Liver (tissue), 9 donors: ENCODE measurements around the gene BTBD9. TPM values are rescaled to one million over a fixed set of nuclear protein-coding genes. Genes with fewer than 3 reads are reported as not detected.
"Not testable (repeated sequence)": the region's sequence is repeated elsewhere in the genome, so short reads cannot be mapped to it uniquely, and the experiment has no call there.

ENCODE experiments used
- DNase-seq: peaks from one replicate; pipeline ENCODE4 v3.0.0-alpha.2; 2017; ENCODE audit warnings: low spot score
- H3K27ac ChIP-seq, 2 donors: one replicate each; pipeline ENCODE4 v1.7.0; 2013; ENCODE audit warnings: inconsistent platforms in 2 of 2, low read length in 2 of 2, control low read depth in 1 of 2, low read depth in 1 of 2, mild to moderate bottlenecking in 1 of 2
- H3K27me3 ChIP-seq, 4 donors: one replicate each; pipeline versions ENCODE4 v1.6.1 to v1.7.0; 2013; ENCODE audit warnings: low read length in 3 of 4, inconsistent platforms in 1 of 4, mild to moderate bottlenecking in 1 of 4, moderate library complexity in 1 of 4; ENCODE audit not compliant: control insufficient read depth in 4 of 4, insufficient read depth in 4 of 4
- H3K36me3 ChIP-seq, 4 donors: one replicate each; pipeline versions ENCODE4 v1.6.1 to v1.7.0; 2013; ENCODE audit warnings: low read length in 3 of 4, mild to moderate bottlenecking in 3 of 4, low read depth in 1 of 4, moderate library complexity in 1 of 4; ENCODE audit not compliant: control insufficient read depth in 4 of 4, insufficient read depth in 3 of 4
- H3K4me1 ChIP-seq, 4 donors: one replicate each; pipeline versions ENCODE4 v1.6.1 to v1.7.0; 2013; ENCODE audit warnings: low read length in 3 of 4, mild to moderate bottlenecking in 3 of 4, moderate library complexity in 1 of 4; ENCODE audit not compliant: control insufficient read depth in 4 of 4, insufficient read depth in 4 of 4
- H3K4me3 ChIP-seq, 3 donors: one replicate each; pipeline versions ENCODE4 v1.6.1 to v1.7.0; 2013; ENCODE audit warnings: low read length in 3 of 3, control low read depth in 1 of 3, low read depth in 1 of 3, mild to moderate bottlenecking in 1 of 3
- H3K9ac ChIP-seq, 2 donors: one replicate each; pipeline ENCODE4 v1.7.0; 2013; ENCODE audit warnings: low read length in 2 of 2, mild to moderate bottlenecking in 2 of 2, moderate library complexity in 2 of 2, control low read depth in 1 of 2, low read depth in 1 of 2
- H3K9me3 ChIP-seq, 4 donors: one replicate each; pipeline versions ENCODE4 v1.6.1 to v1.7.0; 2013; ENCODE audit warnings: low read length in 3 of 4; ENCODE audit not compliant: control insufficient read depth in 4 of 4
- FOXA1 ChIP-seq: IDR thresholded peaks from 2 replicates; pipeline ENCODE4 v1.6.1; 2016; ENCODE audit warnings: antibody characterized with exemption
- FOXA2 ChIP-seq: IDR thresholded peaks from 2 replicates; pipeline ENCODE4 v1.6.1; 2016; ENCODE audit warnings: antibody characterized with exemption
- GABPA ChIP-seq, 2 donors: IDR thresholded peaks in 1 of 2; conservative IDR thresholded peaks in 1 of 2; 2 replicates each; pipeline ENCODE4 v1.6.1; 2016; ENCODE audit warnings: antibody characterized with exemption in 2 of 2, mild to moderate bottlenecking in 1 of 2, moderate library complexity in 1 of 2
- HNF4A ChIP-seq, 2 donors: conservative IDR thresholded peaks; 2 replicates each; pipeline ENCODE4 v1.6.1; 2016; ENCODE audit warnings: antibody characterized with exemption in 2 of 2, mild to moderate bottlenecking in 2 of 2
- HNF4G ChIP-seq: IDR thresholded peaks from 2 replicates; pipeline ENCODE4 v1.6.1; 2016; ENCODE audit warnings: antibody characterized with exemption
- MAX ChIP-seq: IDR thresholded peaks from 2 replicates; pipeline ENCODE4 v1.6.1; 2016; ENCODE audit warnings: antibody characterized with exemption
- RAD21 ChIP-seq, 2 donors: IDR thresholded peaks; 2 replicates each; pipeline ENCODE4 v1.6.1; 2016; ENCODE audit warnings: antibody characterized with exemption in 2 of 2, mild to moderate bottlenecking in 2 of 2
- REST ChIP-seq: IDR thresholded peaks from 2 replicates; pipeline ENCODE4 v1.6.1; 2016; ENCODE audit warnings: antibody characterized with exemption, mild to moderate bottlenecking
- RXRA ChIP-seq, 2 donors: IDR thresholded peaks; 2 replicates each; pipeline ENCODE4 v1.6.1; 2017 to 2018; ENCODE audit warnings: antibody characterized with exemption in 2 of 2, mild to moderate bottlenecking in 1 of 2
- SP1 ChIP-seq: IDR thresholded peaks from 2 replicates; pipeline ENCODE4 v1.6.1; 2018; ENCODE audit warnings: antibody characterized with exemption, mild to moderate bottlenecking
- YY1 ChIP-seq: IDR thresholded peaks from 2 replicates; pipeline ENCODE4 v1.6.1; 2016; ENCODE audit warnings: antibody characterized with exemption, mild to moderate bottlenecking
- WGBS: extraction: QIAGEN DNeasy Blood & Tissue Kit; methylation state at CpG from one replicate; pipeline ENCODE4 v1.1.7; 2013; 5-methylcytosine and 5-hydroxymethylcytosine counted together
- polyA plus RNA-seq, 2 donors: library from polyadenylated mRNA; stranded (reverse) in 1 of 2; unstranded in 1 of 2; fragments of 200-250 nt in 1 of 2; fragments of >200 nt in 1 of 2; fragmentation: Nextera tagmentation in 1 of 2; extraction: Ambion mirVana in 1 of 2; gene quantifications; one replicate each; pipeline versions ENCODE4 v1.2.1 to v1.2.3, GENCODE V29; 2013 to 2015
- total RNA-seq, 2 donors: library from RNA; depleted of rRNA; stranded (reverse); fragments of >200 nt; gene quantifications; one replicate each; pipeline ENCODE4 v1.2.3, GENCODE V29; 2014
- donor health status: healthy.
- donor health status: healthy.
- donor health status: healthy.
- donor health status: healthy.
- donor health status: healthy.

Gene BTBD9
- total and polyA plus RNA-seq, 4 donors, result 2.0 to 12.4 (median 5.7) TPM

- no peak for DNase-seq
- Histone ChIP-seq H3K4me3 (no peak overlapping the region), H3K27ac (no peak overlapping the region), H3K27me3 (no peaks in the 10 kb centered on the region), H3K4me1 (no peaks in the 10 kb centered on the region), H3K9me3 (no peaks in the 10 kb centered on the region), H3K36me3 (peaks cover 2 to 6% (median 4%) of the 10 kb centered on the region in 4 donors), H3K9ac (no peak overlapping the region)
- TF ChIP-seq HNF4A (conservative IDR thresholded peaks at IDR 0.05) (no peak), GABPA (IDR thresholded peaks at IDR 0.05 in 1 of 2, conservative IDR thresholded peaks at IDR 0.05 in 1 of 2) (no peak), REST (no peak), FOXA1 (no peak)
- 99% methylated on average over 4 of the region's 4 CpGs for WGBS
Measured at GRCh38 chr6:38127284-38127683, 512.4 kb downstream of the BTBD9 start.

GRCh38 chr6:38124224-38124926 is 515.4 kb downstream of the BTBD9 start:
- H3K27me3 ChIP-seq, H3K9ac ChIP-seq, H3K27ac ChIP-seq, H3K4me3 ChIP-seq, H3K4me1 ChIP-seq, H3K9me3 ChIP-seq, DNase-seq: not testable (repeated sequence)
- WGBS, result 92% methylated on average over 40 of the region's 40 CpGs
- H3K36me3 ChIP-seq, result peaks cover 4 to 11% (median 7%) of the 10 kb centered on the region in 4 donors

- TF ChIP-seq RAD21 (IDR thresholded peaks at IDR 0.05), result no peak
- no peak for TF ChIP-seq MAX
- TF ChIP-seq REST, result no peak
- no peak for TF ChIP-seq HNF4A (conservative IDR thresholded peaks at IDR 0.05)
- TF ChIP-seq HNF4G, result no peak
- no peak for TF ChIP-seq RXRA (IDR thresholded peaks at IDR 0.05)
- no peak for TF ChIP-seq FOXA2
- TF ChIP-seq YY1, result no peak
- TF ChIP-seq SP1, result no peak
- no peak for TF ChIP-seq GABPA (IDR thresholded peaks at IDR 0.05 in 1 of 2, conservative IDR thresholded peaks at IDR 0.05 in 1 of 2)
- H3K36me3 ChIP-seq, result peaks cover 7 to 18% (median 12%) of the 10 kb centered on the region in 4 donors
- H3K4me1 ChIP-seq, result no peaks in the 10 kb centered on the region
- no peak overlapping the region for H3K27ac ChIP-seq
- H3K4me3 ChIP-seq, result no peak overlapping the region
- 94% methylated on average over 6 of the region's 6 CpGs for WGBS
- no peaks in the 10 kb centered on the region for H3K27me3 ChIP-seq
- no peak for DNase-seq
- no peaks in the 10 kb centered on the region for H3K9me3 ChIP-seq
- no peak overlapping the region for H3K9ac ChIP-seq
Measured at GRCh38 chr6:38119516-38119915, 520.2 kb downstream of the BTBD9 start.
